Activated T-cell treated with anti-CD3 and anti-CD28 coated beads for 24 hours (primary cell): ENCODE measurements around the gene ABLIM3.
"Not testable (repeated sequence)": the region's sequence is repeated elsewhere in the genome, so short reads cannot be mapped to it uniquely, and the experiment has no call there.

ENCODE experiments used
- DNase-seq: peaks from one replicate; pipeline ENCODE4 v3.0.0-alpha.2; 2020; ENCODE audit warnings: low read depth

Gene ABLIM3

DNA sequence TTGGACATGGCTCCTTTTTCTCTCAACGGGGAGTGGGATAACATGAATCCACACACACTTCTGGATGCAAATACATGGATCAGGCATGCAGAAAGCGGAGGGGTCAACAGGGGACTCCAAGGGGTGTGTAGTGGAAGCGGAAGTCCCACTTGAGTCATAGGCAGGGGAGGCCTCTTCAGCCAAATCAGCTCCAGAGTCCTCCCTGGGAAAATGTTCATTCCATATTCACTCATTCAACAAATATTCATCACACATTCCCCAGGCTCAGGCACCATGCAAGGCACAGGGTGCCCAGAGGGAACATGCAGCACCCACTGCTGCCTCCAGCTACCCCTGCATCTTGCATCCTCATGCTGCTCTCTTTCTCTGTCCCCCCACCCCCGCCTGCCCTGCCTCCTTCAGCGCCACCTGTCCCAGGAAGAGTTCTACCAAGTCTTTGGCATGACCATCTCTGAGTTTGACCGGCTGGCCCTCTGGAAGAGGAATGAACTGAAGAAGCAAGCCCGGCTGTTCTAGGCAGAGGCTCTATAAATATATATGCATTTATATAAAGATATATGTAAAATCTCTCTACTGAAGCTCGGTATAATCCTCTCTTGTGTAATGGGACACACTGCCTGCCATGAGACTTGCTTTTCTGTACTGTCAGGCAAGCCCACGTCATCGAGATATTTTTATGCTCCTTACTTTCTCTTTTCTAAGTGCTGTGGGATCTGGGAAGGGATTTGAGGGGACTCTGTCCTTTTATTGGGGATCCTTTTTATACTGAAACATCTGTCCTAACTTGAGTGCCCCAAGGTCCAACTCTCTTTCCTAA, 116.8 kb downstream of the ABLIM3 start:
- DNase-seq: no peak

- DNase-seq: no peak
These were observed 119.5 kb downstream of the ABLIM3 start for GRCh38 chr5:149260761-149261160.

GRCh38 chr5:149261246-149261645, 120.0 kb downstream of the ABLIM3 start:
- DNase-seq: no peak

- DNase-seq: no peak
These were observed 121.0 kb downstream of the ABLIM3 start for GRCh38 chr5:149262315-149262714.

DNA sequence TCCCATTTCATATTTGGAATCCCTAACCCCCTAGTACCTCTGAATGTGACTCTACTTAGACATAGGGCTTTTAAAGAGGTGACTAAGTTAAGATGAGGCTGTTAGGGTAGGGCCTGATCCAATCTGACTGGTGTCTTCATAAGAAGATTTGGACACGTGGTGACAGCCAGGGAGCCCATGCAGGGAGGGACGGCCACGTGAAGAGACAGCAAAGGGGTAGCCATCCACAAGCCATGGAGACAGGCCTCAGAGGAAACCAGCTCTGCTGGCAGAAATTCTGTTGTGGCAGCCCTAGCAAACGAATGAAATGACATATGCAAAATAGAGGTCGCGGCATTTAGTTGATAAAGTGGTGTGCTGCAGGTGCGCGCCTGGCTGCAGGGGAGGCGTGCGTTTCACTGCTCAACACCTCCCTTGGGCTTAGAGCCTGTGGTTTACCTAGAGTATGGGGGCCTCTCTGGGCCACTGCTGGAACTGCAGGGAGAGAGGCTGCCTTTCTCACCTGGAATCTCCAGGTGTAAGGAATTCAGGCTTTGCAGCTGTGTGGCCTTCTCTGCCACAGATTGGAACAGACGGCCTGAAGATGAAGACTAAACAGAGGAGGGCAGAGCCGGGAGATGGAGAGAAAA, 123.3 kb downstream of the ABLIM3 start:
- no peak for DNase-seq

GRCh38 chr5:149265068-149265465, 123.8 kb downstream of the ABLIM3 start:
- DNase-seq: no peak

- no peak for DNase-seq
These were observed 124.3 kb downstream of the ABLIM3 start for GRCh38 chr5:149265597-149265996.

DNA sequence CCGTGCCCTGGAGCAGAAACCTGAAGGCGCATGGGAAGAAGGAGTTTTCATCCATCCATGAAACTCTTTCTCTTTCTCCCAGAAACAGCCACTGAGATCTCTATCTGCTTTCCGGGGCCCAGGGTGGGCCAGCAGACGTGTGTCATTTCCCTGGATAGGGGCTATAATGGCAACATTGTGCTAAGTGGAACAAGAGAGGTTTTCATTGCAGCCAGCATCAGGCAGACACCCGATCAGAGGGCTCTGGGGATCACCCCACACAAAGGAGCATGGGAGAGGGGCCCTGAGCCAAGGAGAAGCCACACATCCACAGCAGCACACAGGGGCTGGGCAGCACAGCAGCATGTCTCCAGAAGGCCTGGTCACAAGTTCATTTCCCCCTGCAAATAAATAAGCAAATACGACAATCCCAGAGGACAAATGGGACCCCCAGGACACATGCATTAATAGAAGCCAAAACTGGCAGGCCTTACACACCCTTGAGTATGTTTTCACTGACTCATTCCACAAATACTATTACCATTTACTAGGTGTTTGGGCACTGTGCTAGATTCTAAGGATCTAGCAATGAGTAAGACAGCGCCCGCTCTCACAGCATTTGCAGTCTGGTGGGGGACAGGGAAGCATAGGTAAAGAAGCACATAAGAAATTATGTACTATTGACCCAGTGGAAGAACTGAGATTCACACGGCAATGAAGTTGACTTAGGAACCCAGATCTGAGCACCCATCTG, 126.1 kb downstream of the ABLIM3 start:
- no peak for DNase-seq

DNA sequence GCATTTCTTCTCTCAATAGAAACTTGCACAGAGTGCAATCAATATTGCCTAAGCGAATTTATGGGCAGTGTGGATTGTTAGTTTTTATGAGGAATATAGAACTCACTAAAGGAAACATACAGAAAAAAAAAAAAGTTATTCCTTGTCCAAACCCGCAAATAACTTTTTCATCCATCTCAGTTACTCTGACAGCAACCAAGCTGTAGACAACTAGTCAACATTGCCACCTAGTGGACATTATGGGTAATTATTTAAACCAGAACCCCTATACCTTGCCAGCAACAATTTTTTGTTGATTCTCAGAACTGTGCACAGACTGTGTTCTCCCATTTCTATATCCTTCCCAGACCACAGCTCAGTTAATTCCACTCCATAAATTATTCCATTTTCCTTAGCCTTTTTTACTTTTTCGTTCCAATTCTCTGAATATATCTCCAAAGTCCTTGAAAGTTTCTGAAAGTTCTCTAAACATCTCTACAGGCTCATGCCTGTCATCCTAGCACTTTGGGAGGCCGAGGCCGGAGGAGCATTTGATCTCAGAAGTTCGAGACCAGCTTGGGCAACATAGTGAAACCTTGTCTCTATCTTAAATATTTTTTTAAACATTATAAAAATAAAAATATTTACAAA, 127.8 kb downstream of the ABLIM3 start:
- DNase-seq: no peak

DNA sequence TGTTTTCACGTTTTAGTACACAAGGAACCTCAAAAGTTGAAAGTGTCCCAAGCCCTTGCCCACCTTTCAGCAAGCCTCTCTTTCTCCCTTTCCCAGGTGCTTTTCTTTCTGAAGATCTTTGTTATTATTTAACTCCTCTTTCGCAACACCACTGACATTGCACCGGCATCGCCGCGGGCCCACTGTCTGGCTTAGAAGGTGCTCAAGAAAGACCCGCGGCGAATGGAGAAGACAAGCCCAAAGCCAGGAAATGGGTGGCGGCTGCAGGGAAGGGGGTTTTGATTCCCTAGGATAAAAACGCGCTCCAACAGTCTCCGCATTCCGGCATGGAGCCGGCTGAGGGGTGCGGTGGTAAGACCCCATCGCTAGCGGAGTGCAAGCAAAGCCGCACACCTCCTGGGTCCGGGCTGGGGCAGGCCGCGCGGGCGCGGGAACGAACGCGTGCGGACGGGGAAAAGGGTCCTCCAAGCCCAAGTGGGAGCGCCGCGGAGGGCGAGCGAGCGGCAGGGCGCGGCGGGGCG, 130.0 kb downstream of the ABLIM3 start:
- no peak for DNase-seq

- no peak for DNase-seq
These were observed 130.6 kb downstream of the ABLIM3 start, which contains the start of gene AFAP1L1 for GRCh38 chr5:149271716-149272563. Gene AFAP1L1, plus strand, starts transcription at chr5:149271859. Its CDS starts 110 bp downstream, at chr5:149271969.

- DNase-seq: not testable (repeated sequence)
These were observed 131.5 kb downstream of the ABLIM3 start for GRCh38 chr5:149272781-149273180.

- no peak for DNase-seq
These were observed 131.9 kb downstream of the ABLIM3 start for GRCh38 chr5:149273237-149273636.

DNA sequence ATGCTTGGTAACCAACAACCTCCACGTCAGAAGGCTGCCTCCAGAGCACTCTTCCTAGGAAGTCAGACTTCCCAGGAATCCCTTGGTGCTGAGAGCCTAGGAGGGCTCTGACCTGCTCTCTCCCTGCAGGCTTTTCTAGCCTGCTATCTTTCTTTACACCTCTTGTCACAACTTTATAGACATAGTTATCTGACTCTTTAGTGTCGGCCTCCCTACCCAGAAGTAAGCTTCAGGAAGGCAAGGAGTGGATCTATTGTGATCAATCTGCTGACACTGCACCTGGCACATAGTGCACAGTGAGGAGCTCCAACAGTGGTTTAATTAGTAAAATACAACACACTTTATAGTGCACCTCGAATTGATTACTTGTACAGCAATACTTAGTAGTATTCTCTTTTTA, 132.7 kb downstream of the ABLIM3 start:
- no peak for DNase-seq

GRCh38 chr5:149274939-149275338, 133.6 kb downstream of the ABLIM3 start:
- no peak for DNase-seq

GRCh38 chr5:149277801-149278200, 136.5 kb downstream of the ABLIM3 start:
- no peak for DNase-seq

GRCh38 chr5:149278451-149279210, 137.3 kb downstream of the ABLIM3 start:
- DNase-seq: no peak

GRCh38 chr5:149279661-149280060, 138.4 kb downstream of the ABLIM3 start:
- DNase-seq: no peak

DNA sequence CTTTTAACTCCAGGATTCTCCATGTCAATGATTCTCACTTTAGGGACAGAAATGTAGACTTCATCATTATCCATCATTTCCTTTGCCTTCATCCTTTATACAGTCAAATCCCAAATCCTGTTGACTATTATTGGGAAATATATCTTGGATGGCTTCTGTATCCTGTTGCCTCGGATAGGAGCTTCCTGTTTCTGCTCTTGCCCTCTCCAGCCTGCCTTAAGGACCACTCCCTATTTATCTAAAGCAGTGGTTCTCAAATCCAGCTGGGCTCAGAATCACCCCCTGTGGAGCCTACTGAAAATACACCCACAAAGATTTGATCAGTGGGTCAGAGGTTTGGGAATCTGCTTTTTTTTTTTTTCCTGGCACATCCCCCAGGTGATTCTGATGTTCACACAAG, 138.8 kb downstream of the ABLIM3 start:
- DNase-seq: no peak

- no peak for DNase-seq
These were observed 139.5 kb downstream of the ABLIM3 start for GRCh38 chr5:149280802-149281201.
